HG03066 (cell line): ENCODE results near the gene UNC5B.

ENCODE experiments used
- ATAC-seq: cut with Tn5 transposase; IDR thresholded peaks from one replicate; pipeline ENCODE4 v1.9.1; 2021; ENCODE audit warnings: low read depth; ENCODE audit not compliant: unreplicated experiment

Gene UNC5B

GRCh38 chr10:71277914-71278665, 65.7 kb downstream of the UNC5B start:
- ATAC-seq, result no peak

GRCh38 chr10:71278691-71279588, 66.6 kb downstream of the UNC5B start:
- ATAC-seq, result no peak

DNA sequence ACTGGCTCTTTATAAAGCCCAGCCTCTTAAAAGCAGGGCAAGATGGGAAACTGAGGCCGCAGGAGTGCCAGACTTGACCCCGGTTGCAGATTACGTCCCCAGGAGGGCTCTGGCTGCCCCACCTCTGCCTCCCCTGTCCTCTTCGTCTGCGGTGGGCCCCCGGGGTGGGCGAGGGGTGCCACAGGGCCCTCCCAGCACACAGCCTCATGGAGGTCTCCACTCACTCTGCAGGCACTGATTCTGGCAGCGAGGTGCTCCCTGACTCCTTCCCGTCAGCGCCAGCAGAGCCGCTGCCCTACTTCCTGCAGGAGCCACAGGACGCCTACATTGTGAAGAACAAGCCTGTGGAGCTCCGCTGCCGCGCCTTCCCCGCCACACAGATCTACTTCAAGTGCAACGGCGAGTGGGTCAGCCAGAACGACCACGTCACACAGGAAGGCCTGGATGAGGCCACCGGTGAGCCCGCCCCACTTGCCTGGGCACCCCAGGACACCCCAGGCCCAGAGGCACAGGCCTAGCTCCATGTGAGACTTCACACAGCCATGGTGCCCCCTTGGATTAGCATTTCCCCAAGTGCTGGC, 67.3 kb downstream of the UNC5B start:
- no peak for ATAC-seq

GRCh38 chr10:71280216-71280615, 67.8 kb downstream of the UNC5B start:
- ATAC-seq, result no peak

DNA sequence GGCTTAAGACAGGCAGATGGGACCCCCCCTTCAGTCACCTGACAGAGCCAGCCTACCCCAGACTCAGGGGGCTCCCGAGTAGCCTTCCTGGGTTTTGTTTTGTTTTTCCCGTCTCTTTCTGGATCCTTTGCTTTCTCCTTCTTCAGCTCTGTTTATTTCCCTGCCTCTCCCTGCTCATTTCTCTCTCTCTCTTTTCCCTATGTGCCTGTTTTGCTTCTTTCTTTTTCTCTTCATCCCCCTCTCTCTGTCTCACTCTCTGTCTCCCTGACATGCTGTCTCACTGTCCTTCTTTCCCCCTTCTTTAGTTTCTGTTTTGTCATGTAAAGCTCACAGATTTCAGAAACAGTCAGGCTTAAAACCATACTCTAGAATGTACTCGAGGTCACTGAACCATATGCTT, 68.5 kb downstream of the UNC5B start:
- no peak for ATAC-seq

- ATAC-seq, result no peak
Observed at GRCh38 chr10:71281646-71282322, 69.4 kb downstream of the UNC5B start.

GRCh38 chr10:71282323-71282680, 69.9 kb downstream of the UNC5B start:
- ATAC-seq, result no peak

- no peak for ATAC-seq
Observed at GRCh38 chr10:71283410-71283809, 71.0 kb downstream of the UNC5B start.

- no peak for ATAC-seq
Observed at GRCh38 chr10:71283876-71284275, 71.5 kb downstream of the UNC5B start.

DNA sequence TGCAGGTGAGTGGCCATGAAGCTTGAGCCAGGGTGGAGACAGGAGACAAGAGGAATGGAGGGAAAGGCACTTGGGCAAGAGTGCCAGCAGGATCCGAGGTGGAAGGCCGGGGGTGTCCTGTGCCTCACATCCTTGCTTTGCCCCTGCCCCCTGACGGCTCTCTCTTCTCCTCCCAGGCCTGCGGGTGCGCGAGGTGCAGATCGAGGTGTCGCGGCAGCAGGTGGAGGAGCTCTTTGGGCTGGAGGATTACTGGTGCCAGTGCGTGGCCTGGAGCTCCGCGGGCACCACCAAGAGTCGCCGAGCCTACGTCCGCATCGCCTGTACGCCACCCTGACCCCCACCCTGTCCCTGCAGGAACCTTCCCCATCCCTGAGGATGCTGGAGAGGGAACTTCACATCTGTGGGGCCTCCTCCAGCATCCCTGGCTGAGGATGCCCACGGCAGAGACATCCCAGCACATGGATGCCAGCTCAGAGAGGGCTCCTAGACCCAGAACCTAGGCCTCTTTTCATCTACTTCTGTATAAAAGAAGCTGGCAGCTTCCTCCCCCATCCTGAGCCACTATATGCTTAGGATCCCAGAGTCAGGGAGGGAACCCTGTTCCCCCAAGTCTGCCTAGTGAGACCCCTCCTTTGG, 72.3 kb downstream of the UNC5B start:
- ATAC-seq, result no peak

GRCh38 chr10:71285180-71285545, 72.8 kb downstream of the UNC5B start:
- no peak for ATAC-seq

DNA sequence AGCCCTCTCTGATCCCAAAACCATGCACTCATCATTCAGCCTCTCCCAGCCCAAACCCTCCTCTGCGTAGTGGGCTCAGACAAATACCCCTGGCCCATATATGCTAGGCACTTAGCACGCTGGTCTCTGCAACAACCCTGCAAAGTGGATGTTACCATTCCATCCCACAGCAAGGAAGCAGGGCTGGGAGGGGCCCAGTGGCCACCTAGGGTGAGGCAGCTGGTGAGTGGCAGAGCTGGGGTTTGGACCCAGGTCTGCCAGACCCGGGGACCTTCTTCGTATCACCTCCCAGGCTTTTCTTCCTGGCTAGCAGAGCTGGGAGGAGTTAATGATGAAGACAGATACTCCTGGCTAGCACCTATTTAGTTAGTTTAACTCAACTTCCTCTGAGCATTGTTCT, 73.6 kb downstream of the UNC5B start:
- ATAC-seq, result no peak

DNA sequence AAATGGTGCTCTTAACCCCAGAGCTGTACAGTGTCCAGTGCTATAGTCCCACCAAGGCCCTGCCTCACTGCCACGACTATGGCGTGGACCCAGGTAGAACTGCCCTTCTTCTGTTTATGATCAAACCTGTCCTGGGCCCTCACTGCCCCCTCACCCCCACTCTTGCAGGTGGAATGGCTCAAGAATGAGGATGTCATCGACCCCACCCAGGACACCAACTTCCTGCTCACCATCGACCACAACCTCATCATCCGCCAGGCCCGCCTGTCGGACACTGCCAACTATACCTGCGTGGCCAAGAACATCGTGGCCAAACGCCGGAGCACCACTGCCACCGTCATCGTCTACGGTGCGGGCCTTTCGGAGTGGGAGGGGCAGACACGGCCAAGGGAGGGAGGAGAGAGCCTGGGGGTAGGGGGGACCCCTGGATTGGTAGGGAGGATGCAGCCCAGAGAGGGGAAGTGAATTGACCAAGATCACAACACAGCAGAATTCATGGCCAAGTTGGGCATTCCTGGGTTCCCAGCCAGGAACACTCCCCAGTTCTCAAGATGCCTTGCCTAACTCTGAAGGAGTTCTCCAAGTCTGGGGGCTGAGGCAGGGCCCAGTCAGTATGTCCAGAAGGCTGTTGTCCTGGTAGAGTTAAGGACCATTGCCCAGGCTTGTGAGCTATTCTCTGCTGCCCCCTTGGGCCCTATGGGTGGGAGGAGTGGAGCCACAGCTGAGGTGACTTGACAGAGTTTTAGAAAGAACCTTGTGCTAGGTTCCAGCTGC, 74.3 kb downstream of the UNC5B start:
- ATAC-seq, result no peak

- ATAC-seq, result no peak
Observed at GRCh38 chr10:71287456-71287855, 75.1 kb downstream of the UNC5B start.

GRCh38 chr10:71288461-71288860, 76.1 kb downstream of the UNC5B start:
- no peak for ATAC-seq

DNA sequence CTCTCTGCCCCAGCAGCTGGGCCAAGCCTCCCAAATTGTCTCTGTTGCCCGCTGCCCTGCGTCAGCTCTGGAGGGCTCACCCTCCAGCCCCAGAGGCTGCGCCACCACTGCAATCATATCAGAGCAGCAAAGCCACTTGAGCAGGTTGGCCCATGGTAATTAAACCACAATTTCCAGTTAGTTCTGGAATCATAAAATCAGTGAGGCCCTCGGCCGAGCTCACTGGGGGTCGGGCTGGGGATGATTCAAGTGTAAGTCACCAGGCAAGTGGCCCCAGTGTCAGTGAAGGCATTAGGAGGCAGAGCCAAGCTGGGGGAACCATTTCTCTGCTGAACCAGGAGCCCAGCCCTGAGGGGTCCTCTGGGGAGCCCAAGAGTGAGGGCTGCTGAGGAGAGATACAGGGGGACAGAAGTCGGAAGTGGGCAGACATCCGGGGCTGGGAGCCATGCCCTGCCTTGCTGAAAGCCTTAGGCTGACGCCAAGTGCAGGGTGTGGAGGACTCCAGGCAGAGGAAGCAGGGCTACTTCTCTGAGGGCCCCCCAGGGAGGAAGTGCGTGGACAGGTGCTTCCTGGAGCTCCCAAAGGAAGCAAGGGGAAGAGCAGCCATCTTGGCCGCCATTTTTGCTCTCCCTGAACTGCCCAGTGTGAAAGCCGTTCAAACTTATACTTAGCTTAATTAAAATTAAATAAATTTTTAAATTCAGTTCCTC, 77.2 kb downstream of the UNC5B start:
- ATAC-seq, result no peak

DNA sequence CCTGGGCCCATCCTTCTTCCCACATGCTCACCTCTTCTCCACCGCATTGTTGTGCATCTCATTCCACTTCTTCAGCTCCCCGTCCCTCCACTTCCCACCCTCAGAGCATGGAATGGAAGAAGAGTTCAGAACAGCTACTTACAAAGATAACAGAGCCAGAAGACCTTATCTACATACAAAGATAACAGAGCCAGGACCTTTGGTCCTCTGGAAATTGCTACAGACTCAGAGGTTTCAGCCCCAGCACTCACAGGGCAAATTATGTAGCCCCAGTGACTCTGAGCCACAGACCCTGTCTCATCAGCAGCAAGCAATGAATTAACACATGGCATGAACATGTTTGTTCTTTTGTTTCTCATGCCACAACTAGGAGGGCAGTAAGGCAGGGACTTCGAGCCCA, 78.0 kb downstream of the UNC5B start:
- no peak for ATAC-seq

GRCh38 chr10:71290806-71291527, 78.6 kb downstream of the UNC5B start:
- no peak for ATAC-seq

- ATAC-seq, result no peak
Observed at GRCh38 chr10:71291528-71291900, 79.1 kb downstream of the UNC5B start.
